Activated T-cell treated with anti-CD3 and anti-CD28 coated beads, Interleukin-2, amount 50 U/mL, for 24 hours (primary cell): ENCODE results near the gene SPON1.
"Not testable (repeated sequence)": the region's sequence is repeated elsewhere in the genome, so short reads cannot be mapped to it uniquely, and the experiment has no call there.

Source experiments
- DNase-seq: peaks from one replicate; pipeline ENCODE4 v3.0.0-alpha.2; 2020
- H3K27ac Mint-ChIP-seq: 2 replicates; pipeline ENCODE4 v1.8.0; 2020; ENCODE audit warnings: mild to moderate bottlenecking, mixed read lengths
- H3K27me3 Mint-ChIP-seq: 2 replicates; pipeline ENCODE4 v1.8.0; 2020; ENCODE audit warnings: mixed read lengths
- H3K36me3 Mint-ChIP-seq: 2 replicates; pipeline ENCODE4 v1.8.0; 2020; ENCODE audit warnings: low read depth, mixed read lengths
- H3K4me1 Mint-ChIP-seq: 2 replicates; pipeline ENCODE4 v1.8.0; 2020; ENCODE audit warnings: low read depth, mixed read lengths
- H3K4me3 Mint-ChIP-seq: 2 replicates; pipeline ENCODE4 v1.8.0; 2020; ENCODE audit warnings: mild to moderate bottlenecking, moderate library complexity, mixed read lengths
- H3K9me3 Mint-ChIP-seq: 2 replicates; pipeline ENCODE4 v1.8.0; 2020; ENCODE audit warnings: mixed read lengths

Gene SPON1

DNA sequence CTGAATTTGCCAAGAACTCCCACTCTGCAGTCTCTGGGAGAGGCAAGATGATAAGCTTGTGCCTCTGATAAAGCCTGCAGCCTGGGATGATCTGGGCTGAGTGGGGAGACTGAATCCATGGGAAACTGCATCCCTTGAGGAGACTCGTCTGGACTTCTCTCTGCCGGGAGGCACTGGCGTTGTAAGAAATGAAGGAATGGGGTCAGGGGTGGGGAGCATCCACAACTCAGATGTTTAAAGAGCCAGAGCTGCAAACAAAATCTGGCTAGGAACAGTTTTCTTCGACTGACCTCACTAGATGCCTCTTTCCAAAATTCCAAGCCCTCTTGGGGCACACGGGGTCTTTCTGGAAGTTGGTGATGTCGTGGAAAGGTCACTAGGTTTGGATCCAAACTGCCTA lies 64.4 kb downstream of the SPON1 start:
- H3K9me3 Mint-ChIP-seq: no peaks in the 10 kb centered on the region

GRCh38 chr11:14027525-14027924 lies 65.0 kb downstream of the SPON1 start:
- H3K4me3 Mint-ChIP-seq: no peak overlapping the region
- no peaks in the 10 kb centered on the region for H3K4me1 Mint-ChIP-seq

More for the DNA sequence above, 64.4 kb downstream of the SPON1 start:
- Mint-ChIP-seq H3K4me3 (no peak overlapping the region), H3K36me3 (no peaks in the 10 kb centered on the region), H3K4me1 (no peaks in the 10 kb centered on the region), H3K27me3 (peaks cover 9% of the 10 kb centered on the region), H3K27ac (no peak overlapping the region)
- DNase-seq: no peak

DNA sequence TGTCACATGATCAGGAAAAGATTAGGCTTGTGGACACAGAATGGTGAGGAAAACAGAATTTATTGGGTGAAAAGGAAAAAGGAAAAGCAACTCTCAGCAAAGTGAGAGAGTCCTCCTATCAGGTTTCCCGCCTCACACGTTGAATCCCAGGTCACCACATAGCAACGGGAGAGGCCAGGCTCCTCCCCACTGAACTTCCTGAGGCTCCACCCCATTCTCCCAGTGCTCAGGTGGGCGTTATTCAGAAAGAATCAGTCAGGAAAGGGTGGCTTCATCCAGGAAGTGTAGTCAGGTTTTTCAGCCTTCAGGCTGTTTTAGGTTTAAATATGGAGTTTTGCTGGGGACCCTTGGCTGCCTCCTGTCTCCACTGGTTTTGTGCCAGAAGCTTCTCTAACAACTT lies 66.9 kb downstream of the SPON1 start:
- no peaks in the 10 kb centered on the region for H3K36me3 Mint-ChIP-seq
- H3K27me3 Mint-ChIP-seq: peaks cover 5% of the 10 kb centered on the region
- H3K9me3 Mint-ChIP-seq: no peaks in the 10 kb centered on the region
- DNase-seq: no peak
- no peaks in the 10 kb centered on the region for H3K4me1 Mint-ChIP-seq
- H3K27ac Mint-ChIP-seq: no peak overlapping the region
- no peak overlapping the region for H3K4me3 Mint-ChIP-seq

More at GRCh38 chr11:14027525-14027924, 65.0 kb downstream of the SPON1 start:
- Mint-ChIP-seq H3K27ac (no peak overlapping the region), H3K36me3 (no peaks in the 10 kb centered on the region), H3K9me3 (no peaks in the 10 kb centered on the region), H3K27me3 (peaks cover 9% of the 10 kb centered on the region)
- DNase-seq: no peak

GRCh38 chr11:14029971-14030920 lies 67.7 kb downstream of the SPON1 start:
- Mint-ChIP-seq H3K4me1 (no peaks in the 10 kb centered on the region), H3K4me3 (no peak overlapping the region), H3K27ac (no peak overlapping the region), H3K36me3 (no peaks in the 10 kb centered on the region), H3K9me3 (no peaks in the 10 kb centered on the region), H3K27me3 (peaks cover 5% of the 10 kb centered on the region)
- no peak for DNase-seq

DNA sequence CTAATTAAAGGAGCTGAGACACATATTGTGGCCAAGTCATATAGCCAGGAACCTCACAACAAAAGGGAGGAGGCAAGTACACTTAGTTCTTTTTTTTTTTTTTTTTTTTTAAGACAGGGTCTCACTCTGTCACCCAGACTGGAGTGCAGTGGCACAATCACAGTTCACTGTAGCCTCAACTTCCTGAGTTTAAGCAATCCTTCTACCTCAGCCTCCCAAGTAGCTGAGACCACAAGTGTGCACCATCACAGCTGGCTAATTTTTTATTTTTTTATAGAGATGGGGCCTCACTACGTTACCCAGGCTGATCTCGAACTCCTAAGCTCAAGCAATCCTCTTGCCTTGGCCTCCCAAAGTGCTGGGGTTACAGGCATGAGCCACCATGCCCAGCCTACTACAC lies 73.0 kb downstream of the SPON1 start:
- not testable (repeated sequence) for H3K27me3 Mint-ChIP-seq, H3K36me3 Mint-ChIP-seq, H3K9me3 Mint-ChIP-seq, H3K27ac Mint-ChIP-seq, DNase-seq, H3K4me1 Mint-ChIP-seq, H3K4me3 Mint-ChIP-seq

DNA sequence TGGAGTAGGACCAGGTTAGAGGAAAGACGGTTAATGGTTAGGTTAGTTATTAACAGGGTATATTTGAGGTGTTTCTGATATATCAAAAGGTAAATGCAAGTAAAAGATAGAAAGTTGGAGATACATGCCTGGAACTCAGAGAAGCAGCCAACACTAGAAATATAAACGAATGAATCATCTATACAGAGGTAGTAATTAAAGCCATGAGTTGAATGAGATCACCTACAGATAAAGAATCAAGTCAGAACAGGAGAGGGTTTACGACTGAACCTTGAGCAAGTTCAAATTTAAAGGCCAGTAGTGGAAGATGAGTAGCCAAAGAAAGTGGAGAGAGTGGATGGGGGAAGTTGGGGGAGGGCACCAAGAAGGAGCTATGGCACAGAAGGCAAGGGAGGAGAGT lies 73.9 kb downstream of the SPON1 start:
- DNase-seq: no peak
- no peaks in the 10 kb centered on the region for H3K27me3 Mint-ChIP-seq
- H3K9me3 Mint-ChIP-seq: no peaks in the 10 kb centered on the region
- H3K27ac Mint-ChIP-seq: no peak overlapping the region
- no peak overlapping the region for H3K4me3 Mint-ChIP-seq
- no peaks in the 10 kb centered on the region for H3K4me1 Mint-ChIP-seq
- H3K36me3 Mint-ChIP-seq: no peaks in the 10 kb centered on the region

- Mint-ChIP-seq H3K4me1 (no peaks in the 10 kb centered on the region), H3K27me3 (no peaks in the 10 kb centered on the region), H3K36me3 (no peaks in the 10 kb centered on the region), H3K27ac (no peak overlapping the region), H3K9me3 (no peaks in the 10 kb centered on the region), H3K4me3 (no peak overlapping the region)
- no peak for DNase-seq
Observed at GRCh38 chr11:14041040-14041439, 78.5 kb downstream of the SPON1 start.

DNA sequence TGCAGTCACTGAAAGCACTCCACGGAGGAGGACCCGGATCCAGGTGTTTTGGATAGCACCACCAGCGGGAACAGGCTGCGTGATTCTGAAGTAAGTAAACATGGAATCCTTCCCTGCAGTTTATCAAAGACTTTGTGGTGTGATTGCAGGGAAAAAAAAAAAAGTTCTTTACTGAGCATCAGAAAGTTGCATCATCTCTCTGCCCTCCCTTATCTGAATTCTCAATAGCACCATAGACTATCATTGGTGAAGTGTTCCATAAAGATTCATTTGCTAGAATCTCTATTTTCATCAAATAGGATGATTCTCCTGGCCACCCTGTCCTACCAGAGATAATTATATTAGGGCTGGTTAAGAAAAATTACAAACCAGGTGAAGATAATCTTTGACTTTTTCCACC lies 79.0 kb downstream of the SPON1 start:
- DNase-seq: no peak
- Mint-ChIP-seq H3K4me1 (no peaks in the 10 kb centered on the region), H3K4me3 (no peak overlapping the region), H3K9me3 (no peaks in the 10 kb centered on the region), H3K27me3 (no peaks in the 10 kb centered on the region), H3K36me3 (no peaks in the 10 kb centered on the region), H3K27ac (no peak overlapping the region)

- no peak overlapping the region for H3K27ac Mint-ChIP-seq
- no peaks in the 10 kb centered on the region for H3K9me3 Mint-ChIP-seq
- no peaks in the 10 kb centered on the region for H3K27me3 Mint-ChIP-seq
- no peak for DNase-seq
- H3K36me3 Mint-ChIP-seq: no peaks in the 10 kb centered on the region
- H3K4me1 Mint-ChIP-seq: no peaks in the 10 kb centered on the region
- H3K4me3 Mint-ChIP-seq: no peak overlapping the region
Observed at GRCh38 chr11:14042686-14043465, 80.4 kb downstream of the SPON1 start.

GRCh38 chr11:14044916-14045315 lies 82.4 kb downstream of the SPON1 start:
- no peaks in the 10 kb centered on the region for H3K9me3 Mint-ChIP-seq
- no peaks in the 10 kb centered on the region for H3K4me1 Mint-ChIP-seq
- no peaks in the 10 kb centered on the region for H3K27me3 Mint-ChIP-seq
- no peaks in the 10 kb centered on the region for H3K36me3 Mint-ChIP-seq
- no peak overlapping the region for H3K4me3 Mint-ChIP-seq
- no peak overlapping the region for H3K27ac Mint-ChIP-seq
- no peak for DNase-seq

- Mint-ChIP-seq H3K27ac (no peak overlapping the region), H3K4me1 (no peaks in the 10 kb centered on the region), H3K4me3 (no peak overlapping the region), H3K9me3 (no peaks in the 10 kb centered on the region), H3K36me3 (no peaks in the 10 kb centered on the region), H3K27me3 (no peaks in the 10 kb centered on the region)
- DNase-seq: no peak
Observed at GRCh38 chr11:14045417-14045816, 82.9 kb downstream of the SPON1 start.

DNA sequence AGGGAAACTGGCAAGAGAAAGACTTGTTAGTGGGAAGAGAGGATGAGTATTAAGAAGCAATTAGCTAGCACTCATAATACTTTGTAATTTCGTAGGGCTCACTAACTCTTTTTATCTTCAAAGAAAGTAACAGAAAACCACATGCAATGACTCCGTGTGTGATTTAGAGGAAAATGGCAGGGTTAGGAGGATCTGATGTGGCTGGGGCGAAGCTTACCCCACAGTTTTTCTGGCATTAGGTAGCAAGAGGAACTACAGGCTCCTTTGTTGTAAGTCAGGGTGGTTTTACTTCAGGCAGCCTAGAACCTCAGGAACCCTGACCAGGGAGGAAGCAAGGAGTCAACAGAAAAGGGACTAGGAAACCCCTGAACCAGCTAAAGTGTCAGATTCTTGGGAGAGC lies 89.7 kb downstream of the SPON1 start:
- H3K9me3 Mint-ChIP-seq: no peaks in the 10 kb centered on the region
- H3K36me3 Mint-ChIP-seq: no peaks in the 10 kb centered on the region
- no peak overlapping the region for H3K27ac Mint-ChIP-seq
- H3K4me3 Mint-ChIP-seq: no peak overlapping the region
- H3K27me3 Mint-ChIP-seq: no peaks in the 10 kb centered on the region
- DNase-seq: no peak
- H3K4me1 Mint-ChIP-seq: peaks cover 20% of the 10 kb centered on the region

- Mint-ChIP-seq H3K27me3 (no peaks in the 10 kb centered on the region), H3K4me3 (no peak overlapping the region), H3K27ac (no peak overlapping the region), H3K4me1 (peaks cover 20% of the 10 kb centered on the region), H3K9me3 (no peaks in the 10 kb centered on the region), H3K36me3 (no peaks in the 10 kb centered on the region)
- DNase-seq: no peak
Observed at GRCh38 chr11:14054116-14055107, 91.9 kb downstream of the SPON1 start.

DNA sequence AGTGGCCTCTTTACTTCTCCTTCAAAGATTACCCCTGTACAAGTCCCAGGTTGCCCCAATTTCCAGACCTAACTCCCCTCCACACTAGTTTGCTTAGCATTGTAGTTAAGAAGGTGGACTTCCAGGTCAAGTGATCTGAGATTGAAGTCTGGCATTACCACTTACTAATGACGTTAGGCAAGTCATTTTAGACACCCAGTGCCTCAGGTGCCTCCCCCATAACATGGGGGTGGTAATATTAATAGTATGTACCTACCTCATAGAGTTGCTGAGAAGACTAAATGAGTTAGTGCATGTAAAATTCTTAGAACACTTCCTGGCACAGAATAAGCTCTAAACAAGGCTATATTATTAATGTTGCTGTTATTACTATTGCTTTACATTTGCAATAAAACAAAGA lies 93.4 kb downstream of the SPON1 start:
- Mint-ChIP-seq H3K4me1 (peaks cover 20% of the 10 kb centered on the region), H3K9me3 (no peaks in the 10 kb centered on the region), H3K27ac (no peak overlapping the region), H3K36me3 (no peaks in the 10 kb centered on the region), H3K27me3 (no peaks in the 10 kb centered on the region), H3K4me3 (no peak overlapping the region)
- DNase-seq: no peak
